Endothelial cell (in vitro differentiated cells): ENCODE measurements around the gene CD226. TPM values are rescaled to one million over a fixed set of nuclear protein-coding genes. Genes with fewer than 3 reads are reported as not detected.

Experiments
- DNase-seq: peaks from one replicate; pipeline ENCODE4 v3.0.0; 2021; ENCODE audit warnings: low spot score
- H3K27ac Mint-ChIP-seq: one replicate; pipeline ENCODE4 v1.8.0; 2021; ENCODE audit warnings: mixed read lengths, inconsistent platforms; ENCODE audit not compliant: unreplicated experiment
- H3K27me3 Mint-ChIP-seq: one replicate; pipeline ENCODE4 v1.8.0; 2021; ENCODE audit warnings: mild to moderate bottlenecking, moderate library complexity, mixed read lengths, inconsistent platforms; ENCODE audit not compliant: unreplicated experiment
- H3K36me3 Mint-ChIP-seq: one replicate; pipeline ENCODE4 v1.8.0; 2021; ENCODE audit warnings: mild to moderate bottlenecking, low read depth, mixed read lengths, inconsistent platforms; ENCODE audit not compliant: unreplicated experiment
- H3K4me1 Mint-ChIP-seq: one replicate; pipeline ENCODE4 v1.8.0; 2021; ENCODE audit warnings: mild to moderate bottlenecking, mixed read lengths, inconsistent platforms; ENCODE audit not compliant: unreplicated experiment
- H3K4me3 Mint-ChIP-seq: one replicate; pipeline ENCODE4 v1.8.0; 2021; ENCODE audit warnings: mild to moderate bottlenecking, mixed read lengths, inconsistent platforms; ENCODE audit not compliant: unreplicated experiment
- H3K9me3 Mint-ChIP-seq: one replicate; pipeline ENCODE4 v1.8.0; 2021; ENCODE audit warnings: mixed read lengths, inconsistent platforms; ENCODE audit not compliant: unreplicated experiment
- total RNA-seq: library from RNA; stranded (reverse); fragmentation: NEBNext Ultra II Directional; extraction: Animal tissue kit (Norgen Biotek cat#: 25700); gene quantifications from one replicate; pipeline ENCODE4 v1.2.1, GENCODE V29; 2021; ENCODE audit not compliant: unreplicated experiment
- TF ChIP-seq, protein P1 (sequence below): fragments of 200-600 bp; sonication (generic); IDR thresholded peaks from one replicate; pipeline ENCODE4 v1.5.0; 2021; ENCODE audit warnings: antibody characterized with exemption; ENCODE audit not compliant: unreplicated experiment

Gene CD226
- total RNA-seq, 1 donor from 2014 or later, result 0.80 TPM

DNA sequence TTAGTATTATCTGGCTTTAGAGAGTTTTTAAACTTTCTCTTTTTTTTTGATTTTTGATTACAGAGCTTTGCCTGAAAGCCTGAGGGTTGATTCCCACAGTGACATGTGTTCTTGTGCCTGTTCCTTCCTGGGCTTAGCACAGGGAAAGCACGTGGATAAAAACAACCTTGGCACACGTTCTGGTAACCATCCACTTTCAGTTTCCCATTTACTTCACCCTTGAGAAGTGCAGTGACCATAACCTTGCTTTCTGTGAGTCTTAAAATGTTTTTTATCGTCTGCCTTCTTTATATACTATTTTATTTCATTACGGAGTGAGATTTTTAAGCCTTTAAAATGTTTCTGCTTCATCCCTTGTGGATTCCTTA is 11.5 kb downstream of the CD226 start:
- DNase-seq, result no peak
- Mint-ChIP-seq H3K9me3 (no peaks in the 10 kb centered on the region), H3K4me3 (no peak overlapping the region), H3K4me1 (no peaks in the 10 kb centered on the region), H3K27me3 (no peaks in the 10 kb centered on the region), H3K27ac (no peak overlapping the region), H3K36me3 (no peaks in the 10 kb centered on the region)
- TF ChIP-seq, protein P1, sequence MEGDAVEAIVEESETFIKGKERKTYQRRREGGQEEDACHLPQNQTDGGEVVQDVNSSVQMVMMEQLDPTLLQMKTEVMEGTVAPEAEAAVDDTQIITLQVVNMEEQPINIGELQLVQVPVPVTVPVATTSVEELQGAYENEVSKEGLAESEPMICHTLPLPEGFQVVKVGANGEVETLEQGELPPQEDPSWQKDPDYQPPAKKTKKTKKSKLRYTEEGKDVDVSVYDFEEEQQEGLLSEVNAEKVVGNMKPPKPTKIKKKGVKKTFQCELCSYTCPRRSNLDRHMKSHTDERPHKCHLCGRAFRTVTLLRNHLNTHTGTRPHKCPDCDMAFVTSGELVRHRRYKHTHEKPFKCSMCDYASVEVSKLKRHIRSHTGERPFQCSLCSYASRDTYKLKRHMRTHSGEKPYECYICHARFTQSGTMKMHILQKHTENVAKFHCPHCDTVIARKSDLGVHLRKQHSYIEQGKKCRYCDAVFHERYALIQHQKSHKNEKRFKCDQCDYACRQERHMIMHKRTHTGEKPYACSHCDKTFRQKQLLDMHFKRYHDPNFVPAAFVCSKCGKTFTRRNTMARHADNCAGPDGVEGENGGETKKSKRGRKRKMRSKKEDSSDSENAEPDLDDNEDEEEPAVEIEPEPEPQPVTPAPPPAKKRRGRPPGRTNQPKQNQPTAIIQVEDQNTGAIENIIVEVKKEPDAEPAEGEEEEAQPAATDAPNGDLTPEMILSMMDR, result no peak

DNA sequence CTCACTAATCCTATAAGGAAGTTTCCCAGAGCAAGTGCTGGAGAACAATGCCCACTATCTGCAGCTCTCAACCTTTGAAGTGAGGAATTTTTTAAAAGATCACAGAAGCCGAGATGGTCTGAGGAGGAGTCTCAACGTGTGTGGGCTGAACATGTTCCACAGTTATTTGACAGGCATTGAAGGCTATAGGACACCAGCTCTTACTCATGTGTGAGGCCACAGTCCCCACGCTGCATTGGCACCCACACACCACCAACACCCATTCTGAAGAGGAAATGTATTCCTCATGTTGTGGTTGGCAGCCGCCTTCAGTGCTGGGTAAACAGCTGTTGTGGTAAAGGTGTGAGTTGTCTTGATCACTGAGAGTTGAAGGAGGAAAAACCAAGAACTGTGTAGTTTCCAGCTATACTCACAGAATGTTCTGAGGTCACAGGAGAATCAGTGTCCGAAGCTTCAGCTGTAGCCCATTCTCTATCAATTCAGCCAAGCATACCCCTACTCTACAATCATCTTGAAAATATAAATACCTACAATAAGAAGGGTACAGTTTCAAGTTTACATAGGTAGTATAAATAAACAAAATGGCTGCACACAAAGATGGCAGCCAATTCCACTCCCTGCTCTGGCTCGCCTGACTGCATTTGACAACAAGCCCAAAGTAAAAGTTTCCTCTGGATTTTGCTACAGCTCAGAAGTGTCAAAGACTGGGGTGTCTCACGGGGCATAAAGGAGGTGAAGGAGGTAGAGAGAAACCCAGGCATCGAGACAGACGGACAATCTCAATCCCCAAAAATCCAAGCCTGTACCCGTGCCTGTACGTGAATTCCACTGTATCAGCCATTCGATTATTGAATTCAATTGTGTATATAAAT is 12.1 kb downstream of the CD226 start:
- Mint-ChIP-seq H3K27ac (no peak overlapping the region), H3K9me3 (no peaks in the 10 kb centered on the region), H3K4me1 (no peaks in the 10 kb centered on the region), H3K36me3 (no peaks in the 10 kb centered on the region), H3K4me3 (no peak overlapping the region), H3K27me3 (no peaks in the 10 kb centered on the region)
- no peak for DNase-seq
- TF ChIP-seq, protein P1, result no peak

DNA sequence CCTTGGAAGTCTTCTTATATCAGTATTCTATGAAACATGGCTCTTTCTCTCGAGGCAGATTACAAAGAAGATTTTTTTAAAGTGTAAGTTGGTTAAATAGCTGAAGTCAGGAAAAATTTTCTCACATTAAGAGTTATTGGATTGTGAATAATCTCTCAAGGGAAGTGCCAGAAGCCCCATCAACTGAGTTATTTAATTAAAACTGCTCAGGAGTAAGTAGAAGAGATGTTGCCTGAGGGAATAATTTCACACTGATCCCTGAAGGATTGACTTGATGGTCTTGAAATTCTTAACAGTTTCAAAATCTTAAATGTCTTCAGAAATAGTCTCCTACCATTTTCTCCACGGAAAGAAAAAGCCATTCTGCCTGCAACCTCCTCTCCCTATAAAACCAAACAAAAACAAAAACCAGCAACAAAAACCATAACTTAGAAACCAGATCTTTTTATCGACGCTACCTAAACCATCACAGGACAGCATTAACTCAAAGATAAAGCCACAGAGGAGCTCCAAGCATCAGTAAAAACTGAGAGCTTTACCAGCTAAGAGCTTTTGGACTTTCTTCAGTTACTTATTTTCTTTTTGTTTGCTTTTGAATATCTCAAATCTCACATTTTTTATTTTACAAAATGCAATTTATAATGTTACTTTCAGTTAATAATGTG is 12.9 kb downstream of the CD226 start:
- no peaks in the 10 kb centered on the region for H3K36me3 Mint-ChIP-seq
- H3K27ac Mint-ChIP-seq, result no peak overlapping the region
- H3K27me3 Mint-ChIP-seq, result no peaks in the 10 kb centered on the region
- TF ChIP-seq, protein P1, result no peak
- no peak overlapping the region for H3K4me3 Mint-ChIP-seq
- no peaks in the 10 kb centered on the region for H3K4me1 Mint-ChIP-seq
- DNase-seq, result no peak
- no peaks in the 10 kb centered on the region for H3K9me3 Mint-ChIP-seq

DNA sequence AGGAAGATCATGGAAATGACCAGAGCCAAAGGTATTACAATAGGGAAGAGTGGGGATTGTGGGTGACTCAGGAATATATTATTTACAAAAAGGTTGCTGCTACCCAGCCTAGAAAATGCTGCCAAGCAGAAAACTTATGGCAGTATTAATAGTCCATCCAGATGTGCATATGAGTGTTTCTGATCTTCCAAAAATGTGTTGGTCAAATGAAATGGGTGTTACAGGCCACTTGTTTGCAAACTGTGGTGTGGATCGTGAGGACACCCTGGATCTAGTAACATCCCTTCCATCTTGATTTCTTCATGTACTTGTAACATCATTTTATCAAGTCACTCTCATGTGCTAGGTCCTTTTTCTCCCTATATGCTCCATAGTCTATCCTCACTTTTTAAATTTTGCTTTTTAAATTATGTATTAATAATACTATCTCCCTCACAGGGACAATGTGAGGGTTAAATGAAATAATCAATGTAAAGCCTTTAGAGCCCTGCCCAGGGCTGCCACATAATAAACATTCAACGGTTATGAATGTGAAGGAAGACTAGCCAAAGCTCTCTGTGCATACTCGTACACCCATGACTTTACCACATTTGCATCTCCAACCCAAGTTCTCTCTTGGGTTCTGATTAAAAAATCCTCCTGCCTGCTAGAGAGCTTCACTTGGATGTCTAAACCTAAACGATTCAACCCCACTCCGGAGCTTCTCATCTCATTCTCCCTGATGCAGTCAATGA is 18.5 kb downstream of the CD226 start:
- Mint-ChIP-seq H3K4me1 (no peaks in the 10 kb centered on the region), H3K27me3 (peaks cover 1% of the 10 kb centered on the region), H3K4me3 (no peak overlapping the region), H3K9me3 (no peaks in the 10 kb centered on the region), H3K27ac (no peak overlapping the region), H3K36me3 (no peaks in the 10 kb centered on the region)
- DNase-seq, result no peak
- TF ChIP-seq, protein P1, result no peak
